HEK293T (cell line): Measurements from ENCODE around the gene RAB6D.

Experiments used
- BHLHE40 ChIP-seq: fragments of 450-650 bp; IDR thresholded peaks from 2 replicates; pipeline ENCODE4 v1.6.1; 2016; ENCODE audit warnings: mild to moderate bottlenecking, moderate library complexity, borderline replicate concordance
- ELF4 ChIP-seq: fragments of 450-650 bp; IDR thresholded peaks from 2 replicates; pipeline ENCODE4 v1.6.1; 2017; ENCODE audit warnings: antibody characterized with exemption
- FOXM1 ChIP-seq: fragments of 450-650 bp; IDR thresholded peaks from 2 replicates; pipeline ENCODE4 v1.6.1; 2017; ENCODE audit warnings: mild to moderate bottlenecking, borderline replicate concordance
- HDGF ChIP-seq: fragments of 450-650 bp; IDR thresholded peaks from 2 replicates; pipeline ENCODE4 v1.6.1; 2017; ENCODE audit warnings: antibody characterized with exemption, borderline replicate concordance
- SP1 ChIP-seq: fragments of 450-650 bp; IDR thresholded peaks from 2 replicates; pipeline ENCODE4 v1.6.1; 2017
- SUZ12 ChIP-seq: fragments of 450-650 bp; IDR thresholded peaks from 2 replicates; pipeline ENCODE4 v1.6.1; 2016; ENCODE audit warnings: mild to moderate bottlenecking

DNA sequence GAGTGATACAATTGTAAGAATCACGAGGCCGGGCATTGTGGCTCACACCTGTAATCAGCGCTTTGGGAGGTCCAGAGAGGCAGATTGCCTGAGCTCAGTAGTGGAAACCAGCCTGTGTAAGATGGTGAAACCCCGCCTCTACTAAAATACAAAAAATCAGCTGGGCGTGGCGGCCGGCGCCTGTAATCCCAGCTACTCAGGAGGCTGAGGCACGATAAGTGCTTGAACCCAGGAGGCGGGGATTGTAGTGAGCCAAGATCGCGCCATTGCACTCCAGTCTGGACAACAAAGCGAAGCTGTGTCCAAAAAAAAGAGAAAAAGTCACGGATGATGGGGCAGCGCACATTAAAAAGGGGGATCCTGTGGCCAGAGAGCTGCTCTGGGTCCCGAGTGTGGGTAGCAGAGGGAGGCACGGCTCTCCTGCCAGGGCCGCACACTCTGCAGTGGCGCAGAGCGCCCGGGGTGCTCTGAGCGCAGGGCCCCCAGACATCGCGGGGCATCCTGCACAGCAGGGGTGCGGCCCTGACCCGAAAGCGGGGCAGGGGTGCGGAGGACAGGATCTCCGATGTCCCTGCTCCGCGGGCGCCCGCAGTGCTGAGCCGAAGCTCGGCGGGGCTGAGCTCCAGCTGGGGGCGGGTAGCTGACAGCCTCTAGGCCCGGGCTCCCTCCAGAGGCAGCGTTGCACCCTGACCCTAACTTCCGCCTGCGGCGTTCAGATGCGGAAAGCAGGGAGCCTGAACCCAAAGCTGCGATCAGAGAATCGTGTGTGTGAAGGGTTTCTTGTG is 30.4 kb upstream of the RAB6D start:
- no peak for TF ChIP-seq SP1
- TF ChIP-seq SUZ12, result no peak
- TF ChIP-seq FOXM1, result no peak
- no peak for TF ChIP-seq ELF4
- TF ChIP-seq HDGF, result no peak
- TF ChIP-seq BHLHE40, result no peak
